ENCODE data around the gene NELL2.
"Not testable (repeated sequence)": the region's sequence is repeated elsewhere in the genome, so short reads cannot be mapped to it uniquely, and the experiment has no call there.

Gene NELL2

GRCh38 chr12:44696542-44696941 lies 179.6 kb downstream of the NELL2 start:
- no peak for DNase-seq (ENCODE audit: low read depth in 3 of 3)

- DNase-seq (ENCODE audit: low read depth in 3 of 3) = no peak
Observed at GRCh38 chr12:44694017-44694416, 182.1 kb downstream of the NELL2 start.

GRCh38 chr12:44689587-44689986 lies 186.5 kb downstream of the NELL2 start:
- DNase-seq (ENCODE audit: low read depth in 3 of 3) = no peak

GRCh38 chr12:44686821-44687432 lies 189.2 kb downstream of the NELL2 start:
- DNase-seq (ENCODE audit: low read depth in 3 of 3) = not testable (repeated sequence)

- no peak for DNase-seq (ENCODE audit: low read depth in 3 of 3)
Observed at GRCh38 chr12:44677724-44678123, 198.4 kb downstream of the NELL2 start.

- DNase-seq (ENCODE audit: low read depth in 3 of 3) = no peak
Observed at GRCh38 chr12:44674875-44675274, 201.2 kb downstream of the NELL2 start.

- DNase-seq (ENCODE audit: low read depth in 3 of 3) = no peak
Observed at GRCh38 chr12:44673811-44674210, 202.3 kb downstream of the NELL2 start.

- no peak for DNase-seq (ENCODE audit: low read depth in 3 of 3)
Observed at GRCh38 chr12:44672042-44672441, 204.1 kb downstream of the NELL2 start.

- DNase-seq (ENCODE audit: low read depth in 3 of 3) = no peak
Observed at GRCh38 chr12:44668443-44668842, 207.7 kb downstream of the NELL2 start.

- DNase-seq (ENCODE audit: low read depth in 3 of 3) = no peak
Observed at GRCh38 chr12:44667461-44667860, 208.7 kb downstream of the NELL2 start.

- no peak for DNase-seq (ENCODE audit: low read depth in 3 of 3)
Observed at GRCh38 chr12:44663291-44663690, 212.8 kb downstream of the NELL2 start.

- no peak for DNase-seq (ENCODE audit: low read depth in 3 of 3)
Observed at GRCh38 chr12:44655846-44656245, 220.3 kb downstream of the NELL2 start.

GRCh38 chr12:44654646-44655639 lies 221.2 kb downstream of the NELL2 start:
- no peak for DNase-seq (ENCODE audit: low read depth in 3 of 3)

GRCh38 chr12:44653861-44654527 lies 222.1 kb downstream of the NELL2 start:
- DNase-seq (ENCODE audit: low read depth in 3 of 3) = no peak

GRCh38 chr12:44649693-44650092 lies 226.4 kb downstream of the NELL2 start:
- DNase-seq (ENCODE audit: low read depth in 3 of 3) = no peak

GRCh38 chr12:44647917-44648690 lies 228.0 kb downstream of the NELL2 start:
- DNase-seq (ENCODE audit: low read depth in 3 of 3) = no peak

- no peak for DNase-seq (ENCODE audit: low read depth in 3 of 3)
Observed at GRCh38 chr12:44640427-44641190, 235.5 kb downstream of the NELL2 start.

GRCh38 chr12:44637875-44638274 lies 238.2 kb downstream of the NELL2 start:
- DNase-seq (ENCODE audit: low read depth in 3 of 3) = no peak

- no peak for DNase-seq (ENCODE audit: low read depth in 3 of 3)
Observed at GRCh38 chr12:44628180-44628579, 247.9 kb downstream of the NELL2 start.

- no peak for DNase-seq (ENCODE audit: low read depth in 3 of 3)
Observed at GRCh38 chr12:44627387-44628166, 248.5 kb downstream of the NELL2 start.

All from stimulated activated CD4-positive, alpha-beta T cell treated with anti-CD3 and anti-CD28 coated beads, TNF-alpha, amount 100 ng/mL, for 48 hours (primary cell).